RPMI8226 (cell line): Measurements from ENCODE around the gene ULK2.

Experiments
- DNase-seq: peaks from one replicate; pipeline ENCODE4 v3.0.0-alpha.2; 2015

ULK2 gene

DNA sequence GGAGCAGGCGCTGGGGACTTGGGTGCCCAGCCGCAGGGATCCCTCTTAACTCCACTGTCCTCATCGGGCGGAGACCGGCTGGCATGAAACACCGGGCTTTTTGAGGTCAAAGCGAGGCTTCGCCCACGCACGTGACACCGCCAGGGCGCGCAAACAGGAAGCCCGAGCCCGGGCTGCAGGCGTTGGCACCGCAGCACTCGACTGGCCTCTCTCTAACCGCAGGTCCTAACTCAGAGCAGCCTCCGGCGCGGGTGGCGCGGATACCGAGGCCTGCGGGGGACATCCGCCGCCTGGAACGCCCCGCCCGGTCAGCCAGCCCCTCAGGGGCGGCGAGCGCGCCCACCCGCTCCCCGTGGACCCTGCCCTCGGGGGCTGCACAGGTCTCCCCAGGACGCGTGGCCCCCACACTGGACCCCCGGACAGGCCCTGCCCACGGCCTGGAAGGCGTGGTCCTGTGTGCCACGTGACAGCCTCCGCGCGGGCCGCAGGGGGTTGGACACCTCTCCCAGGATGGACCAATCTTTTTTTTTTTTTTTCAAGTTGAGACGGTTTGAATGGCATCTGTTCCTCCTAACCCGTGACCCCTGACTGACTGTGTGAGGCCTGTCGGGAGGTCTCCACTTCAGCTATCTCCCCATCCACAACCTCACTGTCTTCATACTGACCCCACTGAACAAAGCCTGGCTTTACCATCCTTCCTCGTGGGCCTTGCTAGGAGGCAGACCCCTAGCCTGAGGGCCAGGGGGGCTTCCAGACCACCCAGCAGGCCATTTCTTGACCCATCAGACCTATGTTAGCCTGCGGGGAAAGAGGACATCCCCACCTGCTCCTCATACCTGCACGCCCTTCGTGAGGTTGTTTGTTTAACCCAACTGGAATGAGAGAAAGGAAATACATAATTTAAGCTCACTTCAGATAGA lies 143.0 kb downstream of the ULK2 start:
- DNase-seq = peak; percentile 82

DNA sequence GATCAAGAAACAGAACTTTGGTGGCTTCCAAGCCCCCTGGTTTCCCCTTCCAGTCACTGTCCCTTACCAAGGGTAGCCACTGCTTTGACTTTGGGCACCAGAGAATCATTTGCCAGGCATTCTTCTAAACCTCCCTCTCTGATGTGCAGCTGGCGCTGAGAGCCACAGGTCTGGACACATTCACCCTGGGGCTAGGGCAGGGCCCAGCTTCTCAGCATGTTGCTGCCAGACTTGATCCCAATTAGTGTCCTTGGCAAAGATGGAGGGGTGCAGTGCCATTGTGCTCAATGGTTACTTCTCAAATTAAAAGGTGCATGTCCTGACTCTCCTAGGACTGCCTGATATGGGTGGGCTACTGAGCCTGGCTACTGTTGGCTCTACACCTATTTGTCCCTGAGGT lies 143.8 kb downstream of the ULK2 start:
- DNase-seq = peak; percentile 21
